HG03442 (cell line): Measurements from ENCODE around the gene CACNB4.

ENCODE experiments used
- ATAC-seq: cut with Tn5 transposase; IDR thresholded peaks from one replicate; pipeline ENCODE4 v1.9.1; 2021; ENCODE audit warnings: mild to moderate bottlenecking, moderate library complexity; ENCODE audit not compliant: unreplicated experiment

CACNB4 gene

DNA sequence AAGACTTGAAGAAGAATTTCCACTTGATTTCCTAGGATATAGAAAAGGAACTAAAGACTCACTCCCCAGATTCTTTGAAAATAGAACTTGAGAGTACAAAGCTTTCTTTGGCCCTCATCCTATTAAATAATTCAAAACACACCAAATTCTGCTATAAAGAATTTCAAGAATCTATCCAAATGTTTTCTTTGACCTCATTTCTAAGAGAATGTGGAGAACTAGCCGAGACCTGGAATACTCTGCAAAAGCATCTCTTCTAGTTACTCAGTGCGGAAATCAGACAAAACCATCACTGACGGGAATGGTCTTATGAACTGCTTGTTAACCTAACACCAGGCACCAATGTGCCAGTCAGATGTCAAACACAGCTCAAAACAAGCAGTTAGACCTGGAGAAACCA is 226.4 kb downstream of the CACNB4 start:
- ATAC-seq: no peak

GRCh38 chr2:151869291-151869690 is 229.6 kb downstream of the CACNB4 start:
- no peak for ATAC-seq

DNA sequence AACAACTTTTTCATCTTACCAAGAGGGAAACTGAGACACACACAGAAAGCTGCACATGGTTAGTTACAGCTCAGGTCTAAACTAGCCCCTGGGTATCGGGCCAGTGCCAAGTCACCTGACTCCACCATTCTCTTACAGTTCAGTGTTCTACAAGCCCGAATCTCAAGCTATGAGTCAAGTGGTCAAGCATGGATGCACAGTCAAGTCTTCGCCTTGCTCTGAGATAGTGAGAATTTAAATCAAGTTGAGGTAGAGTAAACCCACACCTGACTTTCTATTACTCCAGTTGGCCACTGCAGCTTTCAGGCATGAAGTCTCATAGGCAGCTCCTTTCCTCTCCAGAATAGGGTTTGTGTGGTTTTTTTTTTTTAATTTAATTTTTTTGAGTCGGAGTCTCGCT is 236.1 kb downstream of the CACNB4 start:
- peak; percentile 98 for ATAC-seq

DNA sequence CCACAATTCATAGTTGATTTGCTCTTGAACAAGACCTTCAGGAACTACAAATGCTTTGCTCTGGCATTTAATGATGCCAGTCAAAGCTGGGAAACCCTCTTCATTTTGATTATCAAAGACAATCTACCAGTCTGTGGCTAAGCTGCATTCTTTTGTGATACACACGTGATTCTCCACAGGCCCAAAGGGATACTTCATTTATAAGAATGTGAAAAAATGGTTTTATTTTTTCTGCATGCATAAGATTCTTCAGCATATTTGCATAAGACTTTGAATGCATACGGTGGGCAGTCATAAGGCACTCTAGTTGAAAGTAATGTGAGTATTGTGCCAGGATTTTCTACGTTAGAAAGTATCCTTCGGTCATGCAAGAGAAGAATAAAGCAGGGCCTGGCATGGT is 237.7 kb downstream of the CACNB4 start:
- no peak for ATAC-seq

DNA sequence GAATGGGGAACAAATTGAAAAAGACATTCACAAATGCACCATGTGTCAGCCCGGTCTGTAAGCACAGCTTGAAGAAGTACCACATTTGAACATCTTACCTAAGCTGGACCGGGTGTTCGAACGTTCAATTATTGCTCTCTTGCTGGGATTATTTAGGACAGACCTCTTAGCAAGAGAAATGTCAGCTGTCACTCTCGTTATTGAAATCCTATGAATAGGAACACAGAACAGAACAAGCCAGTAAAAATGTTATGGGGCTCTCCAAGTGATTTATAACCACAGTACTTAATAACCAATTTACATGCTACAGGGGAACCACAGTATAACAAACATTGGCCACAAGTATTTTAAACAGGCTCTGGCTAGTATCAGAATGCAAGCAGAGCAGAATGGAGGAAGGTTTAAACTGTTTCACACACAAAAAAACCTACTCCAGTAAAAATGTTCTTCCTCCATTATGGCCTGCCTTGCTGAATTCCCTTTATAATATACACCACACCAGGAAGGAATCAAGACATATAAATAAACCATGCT is 238.2 kb downstream of the CACNB4 start:
- ATAC-seq: no peak

DNA sequence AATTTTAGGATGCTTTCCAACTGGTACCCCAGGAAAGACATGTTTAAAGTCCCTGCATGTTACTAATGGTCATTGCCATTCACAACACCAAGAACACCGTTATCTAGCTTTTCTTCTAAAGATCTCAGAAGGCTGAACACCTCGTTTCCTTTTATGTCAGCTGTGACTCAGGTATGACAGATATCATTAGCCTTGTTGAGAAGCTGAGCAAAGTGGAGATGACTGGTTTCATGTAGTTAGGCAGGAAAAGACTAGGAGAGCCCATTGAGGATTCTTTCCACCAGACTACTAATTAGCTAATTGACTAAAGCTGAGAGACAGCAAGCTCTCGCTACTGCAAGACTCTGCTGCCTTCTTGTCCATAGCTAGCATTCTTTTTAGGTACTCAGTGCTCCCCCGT is 238.6 kb downstream of the CACNB4 start:
- no peak for ATAC-seq

DNA sequence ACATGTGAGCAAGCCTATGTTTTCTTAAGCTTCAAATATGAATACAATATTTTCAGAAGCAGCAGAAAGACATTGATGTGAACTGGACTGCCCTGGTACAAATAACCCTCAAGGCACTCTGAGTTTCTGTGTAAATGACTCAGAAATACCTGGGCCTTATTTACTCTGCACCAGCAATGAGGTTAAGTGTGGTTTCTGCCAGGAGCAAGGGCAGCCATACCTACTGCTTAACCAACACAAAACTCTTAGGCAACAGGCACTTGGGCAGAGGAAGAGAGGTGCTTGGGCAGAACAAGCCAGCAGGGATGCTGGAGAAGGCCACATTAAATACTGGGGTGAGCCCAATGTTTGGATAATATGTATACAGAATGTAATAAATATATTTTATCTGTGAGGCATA is 241.2 kb downstream of the CACNB4 start:
- no peak for ATAC-seq

DNA sequence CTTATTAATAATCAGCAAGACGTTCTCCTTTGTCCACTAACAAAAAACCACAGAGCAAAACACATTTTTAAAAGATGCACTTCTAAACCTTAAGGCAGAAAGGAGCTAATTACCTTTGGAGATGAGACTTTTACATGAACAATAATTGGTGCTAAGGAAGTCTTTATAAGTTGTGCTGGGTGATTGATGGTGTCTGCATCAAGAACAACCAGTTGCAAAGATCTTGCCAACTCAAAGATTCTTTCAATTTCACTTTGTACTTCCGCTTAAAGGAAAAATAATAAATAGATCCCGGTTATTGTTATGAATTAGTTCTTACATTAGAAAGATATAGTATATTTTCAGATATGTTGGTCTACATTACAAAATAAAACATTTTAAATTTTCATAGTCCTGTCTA is 243.7 kb downstream of the CACNB4 start:
- no peak for ATAC-seq

DNA sequence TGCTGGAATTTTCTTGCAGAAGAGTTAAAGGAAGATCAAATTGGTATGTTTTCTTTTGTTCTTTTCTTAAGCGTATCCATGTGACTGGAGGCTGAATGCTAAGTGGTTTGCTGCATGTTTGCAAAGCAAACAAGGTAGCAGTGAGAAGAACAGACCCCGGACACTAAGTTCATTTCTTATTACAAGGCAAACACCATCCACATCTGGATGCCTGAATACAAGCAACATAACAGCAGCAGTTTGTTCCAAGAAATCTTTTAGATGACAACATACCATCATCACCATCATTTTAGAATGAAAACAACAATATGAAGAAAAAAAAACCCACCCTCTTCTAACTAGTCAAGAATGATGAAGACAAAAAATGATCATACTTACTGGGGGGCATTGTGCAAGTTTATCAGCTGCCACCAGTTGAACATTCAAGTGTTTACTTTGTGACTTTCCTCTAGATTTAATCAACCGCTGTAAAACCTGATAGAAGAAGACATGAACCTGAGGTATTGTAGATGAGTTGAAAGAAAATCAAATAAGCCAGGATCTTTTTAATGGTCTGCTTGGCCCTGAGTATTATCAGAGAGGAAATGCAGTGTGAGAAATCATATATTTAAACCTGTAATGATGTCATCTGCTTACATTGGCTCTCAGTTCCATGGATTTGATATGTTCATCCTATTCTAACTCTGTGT is 245.6 kb downstream of the CACNB4 start:
- ATAC-seq: no peak

DNA sequence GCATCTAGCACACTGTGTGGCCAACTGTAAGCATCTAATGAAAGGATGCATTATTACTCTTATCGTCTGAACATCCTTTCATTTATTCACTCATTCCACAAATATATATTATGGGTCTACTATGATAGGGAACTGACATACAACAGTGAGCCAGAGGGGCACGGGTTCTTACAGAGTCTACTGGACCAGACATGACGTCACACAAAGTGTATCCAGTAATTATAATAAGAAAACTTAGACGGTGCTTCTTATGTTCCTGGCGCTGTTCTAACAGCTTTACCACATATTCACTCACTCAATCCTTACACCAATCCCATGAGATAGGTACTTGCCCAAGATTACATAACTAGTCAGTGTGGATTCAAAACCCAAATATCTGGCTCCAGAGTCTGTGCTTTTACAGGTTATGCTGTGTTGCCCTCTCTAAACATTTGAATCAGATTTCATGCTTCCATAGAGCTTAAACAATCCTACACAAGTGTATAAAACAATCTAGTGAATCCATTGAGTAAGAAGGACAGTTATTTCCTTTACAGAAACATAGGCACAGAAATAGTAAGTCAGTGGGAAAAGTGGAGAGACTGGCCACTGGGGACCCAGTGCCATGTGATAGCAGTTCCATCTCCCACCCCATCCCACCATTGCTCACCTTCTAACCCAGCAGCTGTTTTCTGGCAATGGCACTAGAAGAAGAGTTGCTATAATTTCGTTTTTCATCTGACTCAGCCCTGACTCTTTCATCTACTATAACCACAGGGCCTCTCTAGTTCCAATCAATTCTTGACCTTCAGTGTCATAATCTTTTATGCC is 246.4 kb downstream of the CACNB4 start:
- ATAC-seq: no peak

- no peak for ATAC-seq
These were observed 247.1 kb downstream of the CACNB4 start for GRCh38 chr2:151851761-151852160.

GRCh38 chr2:151849413-151850010 is 249.3 kb downstream of the CACNB4 start:
- no peak for ATAC-seq

DNA sequence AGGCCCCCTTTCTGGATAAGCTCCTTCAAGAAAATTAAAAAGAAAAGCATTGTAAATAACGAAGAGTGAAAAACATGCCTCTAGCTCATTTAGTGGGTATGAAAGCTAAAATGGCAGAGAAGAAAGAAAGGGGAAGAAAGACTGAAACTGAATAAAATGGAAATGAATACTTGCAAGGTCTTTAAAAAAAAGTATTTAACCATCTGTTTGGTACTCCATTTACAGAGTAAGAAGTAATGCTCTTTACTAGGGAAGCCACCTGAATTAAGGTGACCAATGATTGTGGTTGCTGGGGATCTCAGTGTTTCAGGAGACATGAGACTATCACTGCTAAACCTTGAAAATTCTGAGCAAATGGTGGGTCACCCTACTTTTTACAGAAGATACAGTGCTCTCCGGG is 253.0 kb downstream of the CACNB4 start:
- ATAC-seq: peak; percentile 50

DNA sequence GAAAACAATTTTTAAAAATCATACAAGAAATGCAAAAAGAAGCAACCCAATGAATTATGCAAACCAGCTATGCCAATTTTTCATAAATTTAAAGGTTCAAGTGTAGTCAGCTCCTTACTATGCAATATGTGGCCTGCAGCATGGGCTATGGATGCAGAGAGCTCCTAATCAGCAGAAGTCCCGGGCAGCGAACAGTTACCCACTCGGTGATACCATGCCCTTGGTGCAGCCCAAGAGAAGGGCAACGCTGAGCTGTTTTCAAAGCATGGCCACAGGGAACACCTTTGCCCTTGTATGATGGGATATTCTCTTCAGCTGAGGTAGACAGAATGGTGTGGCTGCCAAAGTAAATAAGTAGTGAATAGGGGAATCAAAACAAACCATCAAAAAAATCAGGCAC is 253.4 kb downstream of the CACNB4 start:
- ATAC-seq: peak; percentile 2

DNA sequence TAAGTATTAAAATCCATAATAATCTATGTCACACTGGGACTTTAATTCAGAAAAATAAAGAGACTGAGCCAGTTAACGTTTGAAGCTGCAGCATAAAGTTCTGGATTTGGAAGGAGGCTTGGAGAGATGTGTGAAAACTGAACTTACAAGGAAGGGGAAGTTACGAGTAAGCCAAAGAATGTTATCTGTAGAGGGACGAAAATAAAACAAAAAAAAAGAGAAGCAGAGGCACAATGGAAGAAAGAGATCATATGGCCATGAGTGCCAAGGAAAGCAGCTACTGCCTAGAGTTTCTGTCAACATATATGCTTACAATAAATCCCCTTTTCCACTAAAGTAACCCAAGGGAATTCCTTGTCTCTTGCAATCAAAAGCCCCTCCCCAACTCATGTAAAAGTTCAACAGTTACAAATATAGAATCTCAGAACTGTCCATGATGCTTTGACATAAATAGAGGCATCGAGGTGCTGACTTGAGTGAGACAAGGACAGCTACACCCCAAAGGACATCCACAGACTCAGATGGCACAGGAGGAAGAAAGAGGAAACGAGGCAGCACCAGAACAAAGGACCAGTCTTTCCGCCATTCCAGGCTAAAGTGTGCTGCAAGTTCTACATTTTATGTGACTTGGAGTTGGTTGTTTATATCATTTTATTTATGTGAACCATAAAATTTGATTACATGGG is 254.5 kb downstream of the CACNB4 start:
- ATAC-seq: no peak

- no peak for ATAC-seq
These were observed 255.2 kb downstream of the CACNB4 start for GRCh38 chr2:151843691-151844061.

GRCh38 chr2:151842830-151843690 is 255.8 kb downstream of the CACNB4 start:
- ATAC-seq: peak; percentile 22

DNA sequence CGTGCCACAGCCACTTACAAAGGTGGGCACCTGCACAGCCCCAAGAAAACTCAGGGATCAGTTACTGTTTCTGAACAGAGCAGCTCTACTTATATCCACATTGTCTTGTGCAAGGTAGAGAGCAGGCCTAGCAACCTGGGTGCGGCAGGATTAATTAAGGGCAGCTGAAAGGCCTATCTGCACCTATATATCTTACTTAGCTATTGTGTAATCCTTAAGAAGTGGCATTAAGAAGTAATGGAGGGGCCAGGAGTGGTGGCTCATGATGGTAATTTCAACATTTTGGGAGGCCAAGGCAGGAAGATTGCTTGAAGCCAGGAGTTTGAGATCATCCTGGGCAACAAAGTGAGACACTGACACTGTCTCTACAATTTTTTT is 257.8 kb downstream of the CACNB4 start:
- ATAC-seq: no peak

DNA sequence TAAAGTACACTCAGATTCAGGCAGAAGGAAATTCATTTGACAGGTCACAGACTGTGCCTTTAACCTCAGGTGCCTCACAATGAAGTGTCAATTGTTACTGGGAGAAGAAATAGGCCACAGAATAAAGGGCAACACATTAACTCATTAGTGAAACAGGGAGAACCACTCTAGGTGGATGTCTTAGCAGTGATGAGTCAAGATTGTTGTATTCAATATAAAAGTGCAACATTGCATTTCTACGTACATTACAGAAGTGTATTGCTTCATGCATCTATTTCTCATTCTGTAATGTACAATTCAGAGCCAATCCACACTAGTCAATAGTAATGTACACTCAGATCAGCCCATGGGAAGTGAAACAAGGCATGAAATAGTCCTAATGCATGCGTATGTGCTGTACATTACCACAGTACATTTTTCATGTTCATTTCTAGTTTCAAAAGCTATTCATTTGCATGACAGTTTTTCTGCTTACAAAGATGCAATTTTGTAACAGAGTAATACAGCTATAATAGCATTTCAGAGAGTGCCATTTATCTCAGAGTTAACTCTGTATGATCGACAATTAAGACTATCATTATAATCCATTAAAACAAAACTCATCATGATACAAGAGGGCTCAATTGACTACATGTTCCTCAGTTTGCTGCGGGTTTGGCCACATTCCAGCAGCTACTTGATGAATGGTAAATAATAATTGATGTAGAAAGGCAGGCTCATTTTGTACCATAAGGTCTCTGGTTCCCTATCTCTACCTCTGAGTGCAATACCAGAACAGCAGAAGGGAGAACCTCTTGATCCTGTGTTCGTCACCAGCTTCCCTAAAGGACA is 258.4 kb downstream of the CACNB4 start:
- peak; percentile 98 for ATAC-seq

DNA sequence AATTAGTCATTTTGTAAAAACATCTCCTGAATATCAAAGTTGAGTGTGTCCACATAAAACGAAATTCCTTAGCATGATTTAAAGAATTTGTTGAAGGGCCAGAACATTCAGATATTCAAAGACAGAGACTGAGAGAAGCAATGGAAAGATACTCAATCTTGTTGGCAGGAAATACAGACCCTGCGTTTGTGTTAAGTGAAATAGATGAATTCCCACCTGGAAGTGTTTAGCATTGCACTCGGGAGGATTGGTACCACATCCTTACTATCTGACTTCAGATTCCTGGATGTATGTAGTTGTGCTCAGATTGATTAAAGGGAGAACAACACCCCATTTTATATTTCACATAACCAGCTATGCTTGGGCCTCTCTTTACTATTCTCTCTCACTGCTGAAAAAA is 260.9 kb downstream of the CACNB4 start:
- ATAC-seq: no peak
